GM23248 (cell line): ENCODE measurements around the gene NDE1. TPM values are rescaled to one million over a fixed set of nuclear protein-coding genes. Genes with fewer than 3 reads are reported as not detected.
"Not testable (repeated sequence)": the region's sequence is repeated elsewhere in the genome, so short reads cannot be mapped to it uniquely, and the experiment has no call there.

Experiments
- DNase-seq: peaks from one replicate; pipeline ENCODE4 v3.0.0-alpha.2; 2015
- H2AFZ ChIP-seq: fragments of 200-600 bp; sonication (generic); 2 replicates; pipeline ENCODE4 v1.6.1; 2016; ENCODE audit warnings: antibody characterized with exemption
- H3F3A ChIP-seq: fragments of 200-600 bp; sonication (generic); 2 replicates; pipeline ENCODE4 v1.6.1; 2016; ENCODE audit warnings: mild to moderate bottlenecking, antibody characterized with exemption, mixed run types; ENCODE audit not compliant: insufficient read depth
- H3K27ac ChIP-seq: fragments of 200-600 bp; sonication (generic); 2 replicates; pipeline ENCODE4 v1.5.1; 2016; ENCODE audit warnings: mild to moderate bottlenecking
- H3K27me3 ChIP-seq: fragments of 200-600 bp; sonication (generic); replicated peaks from 2 replicates; pipeline ENCODE4 v1.6.1; 2016; ENCODE audit warnings: mild to moderate bottlenecking; ENCODE audit not compliant: insufficient read depth
- H3K36me3 ChIP-seq: fragments of 200-600 bp; sonication (generic); 2 replicates; pipeline ENCODE4 v1.6.1; 2016; ENCODE audit warnings: low read depth, mild to moderate bottlenecking
- H3K4me1 ChIP-seq: fragments of 200-600 bp; sonication (generic); 2 replicates; pipeline ENCODE4 v1.6.1; 2016; ENCODE audit warnings: mild to moderate bottlenecking; ENCODE audit not compliant: insufficient read depth
- H3K4me2 ChIP-seq: fragments of 200-600 bp; sonication (generic); one replicate; pipeline ENCODE4 v1.6.1; 2016; ENCODE audit warnings: mild to moderate bottlenecking; ENCODE audit not compliant: unreplicated experiment
- H3K4me3 ChIP-seq: fragments of 200-600 bp; sonication (generic); 2 replicates; pipeline ENCODE4 v1.5.1; 2016; ENCODE audit warnings: mild to moderate bottlenecking
- H3K79me2 ChIP-seq: fragments of 200-600 bp; sonication (generic); 2 replicates; pipeline ENCODE4 v1.6.1; 2016; ENCODE audit warnings: mild to moderate bottlenecking; ENCODE audit not compliant: insufficient read depth
- H3K9ac ChIP-seq: fragments of 200-600 bp; sonication (generic); 2 replicates; pipeline ENCODE4 v1.6.1; 2016; ENCODE audit warnings: mild to moderate bottlenecking
- H3K9me2 ChIP-seq: fragments of 200-600 bp; sonication (generic); 2 replicates; pipeline ENCODE4 v1.6.1; 2016; ENCODE audit warnings: mixed run types, mild to moderate bottlenecking, moderate library complexity; ENCODE audit not compliant: insufficient read depth
- H3K9me3 ChIP-seq: fragments of 200-600 bp; sonication (generic); one replicate; pipeline ENCODE4 v1.6.1; 2017; ENCODE audit warnings: low read depth
- H4K20me1 ChIP-seq: fragments of 200-600 bp; sonication (generic); 2 replicates; pipeline ENCODE4 v1.6.0; 2016; ENCODE audit not compliant: insufficient read depth
- EZH2 ChIP-seq: fragments of 200-600 bp; sonication (generic); IDR thresholded peaks from 2 replicates; pipeline ENCODE4 v1.6.1; 2018; ENCODE audit warnings: antibody characterized with exemption, mild to moderate bottlenecking; ENCODE audit not compliant: insufficient read depth, poor library complexity, severe bottlenecking
- EZH2phosphoT487 ChIP-seq: fragments of 200-600 bp; sonication (generic); IDR thresholded peaks from 2 replicates; pipeline ENCODE4 v1.6.1; 2018; ENCODE audit warnings: antibody characterized with exemption, moderate library complexity, mild to moderate bottlenecking, low read depth; ENCODE audit not compliant: insufficient read depth
- WGBS, 2 experiments: methylation state at CpG; one replicate each; pipeline ENCODE4 v1.1.6; 2015 to 2017; ENCODE audit warnings: low lambda C conversion rate in 2 of 2, low coverage in 1 of 2; ENCODE audit errors: missing lambda C conversion rate in 2 of 2; 5-methylcytosine and 5-hydroxymethylcytosine counted together
- in situ Hi-C: fragments of 300-500 bp; cut with MboI; formaldehyde crosslinking; loops from 2 replicates; pipeline ENCODE4 v1.15.0; 2020
- polyA plus RNA-seq: library from polyadenylated mRNA; unstranded; fragments of >200 nt; fragmentation: Nextera tagmentation; extraction: Ambion mirVana; gene quantifications from 2 replicates; pipeline ENCODE4 v1.2.1, GENCODE V29; 2016
- total RNA-seq: library from RNA; depleted of rRNA; stranded (reverse); fragments of >200 nt; shearing (Covaris generic); gene quantifications from 2 replicates; pipeline ENCODE4 v1.2.3, GENCODE V29; 2014

Gene NDE1
- total and polyA plus RNA-seq, 2 experiments from 2014 or later, result 31.2 to 37.8 TPM

DNA sequence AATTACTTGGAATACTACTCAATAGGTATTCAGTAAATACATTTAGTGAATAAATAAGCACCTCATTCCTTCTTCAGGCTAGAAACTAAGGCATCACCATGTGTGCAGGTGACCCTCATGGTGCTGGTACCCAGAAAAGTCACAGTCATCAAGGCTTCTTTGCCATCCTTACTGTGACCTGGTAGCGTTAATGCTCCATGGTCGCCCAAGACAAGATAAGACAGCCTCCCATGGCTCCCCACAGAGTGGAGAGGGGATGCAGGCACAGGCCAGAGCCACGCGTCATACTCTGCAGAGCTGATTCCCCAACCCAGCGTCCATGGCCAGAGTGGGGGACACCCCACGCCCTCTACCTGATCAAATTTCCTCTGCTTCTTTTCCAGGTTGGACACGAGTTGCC, 73.8 kb downstream of the NDE1 start:
- Histone ChIP-seq H3K4me1 (no peaks in the 10 kb centered on the region), H3K9ac (no peak overlapping the region), H3F3A (no peaks in the 10 kb centered on the region), H3K9me3 (no peaks in the 10 kb centered on the region), H3K79me2 (no peaks in the 10 kb centered on the region), H3K4me2 (no peak overlapping the region), H3K36me3 (no peaks in the 10 kb centered on the region), H3K27me3 (no peaks in the 10 kb centered on the region), H2AFZ (no peak overlapping the region), H3K27ac (no peak overlapping the region), H3K9me2 (no peaks in the 10 kb centered on the region), H4K20me1 (no peaks in the 10 kb centered on the region), H3K4me3 (no peak overlapping the region)
- whole genome bisulfite sequencing, 2 experiments, result 90 to 91% methylated on average over 7 of the region's 7 CpGs
- DNase-seq, result no peak
- no peak for TF ChIP-seq EZH2
- TF ChIP-seq EZH2phosphoT487, result no peak
- in situ Hi-C loops, result no loop called here

DNA sequence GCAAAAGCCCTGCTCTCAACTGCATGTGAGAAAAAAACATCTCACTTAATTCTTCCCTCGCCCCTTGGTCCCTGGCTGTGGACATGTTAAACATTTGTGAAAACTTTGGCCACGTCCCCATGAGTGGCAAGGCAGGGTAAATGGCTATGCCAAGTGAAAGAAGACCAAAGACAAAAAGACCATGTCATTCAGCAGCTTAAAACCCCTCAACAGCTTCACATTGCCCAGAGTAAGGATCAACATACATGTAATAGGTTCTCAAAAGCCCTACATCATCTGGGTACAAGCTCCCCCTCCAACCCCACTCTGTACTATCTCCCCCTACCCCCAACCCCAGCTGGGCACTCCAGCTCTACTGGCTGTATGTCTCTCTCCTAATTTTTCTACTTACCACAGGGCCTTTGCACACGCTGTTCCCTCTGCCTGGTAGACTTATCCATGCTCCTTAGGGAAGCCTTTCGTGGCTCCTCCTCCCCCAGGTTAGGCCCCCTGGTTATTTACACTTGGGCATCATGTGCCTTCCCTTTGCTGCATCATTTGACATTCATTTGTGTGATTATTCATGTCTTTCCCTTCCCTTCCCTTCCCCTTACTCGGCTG, 75.7 kb downstream of the NDE1 start:
- H3K79me2 ChIP-seq, result no peaks in the 10 kb centered on the region
- no peak overlapping the region for H2AFZ ChIP-seq
- no peak overlapping the region for H3K9ac ChIP-seq
- H3F3A ChIP-seq, result no peaks in the 10 kb centered on the region
- H3K36me3 ChIP-seq, result no peaks in the 10 kb centered on the region
- H4K20me1 ChIP-seq, result no peaks in the 10 kb centered on the region
- H3K4me3 ChIP-seq, result no peak overlapping the region
- no peaks in the 10 kb centered on the region for H3K9me3 ChIP-seq
- DNase-seq, result no peak
- H3K4me2 ChIP-seq, result no peak overlapping the region
- WGBS, 2 experiments, result 95 to 98% methylated on average over 5 of the region's 5 CpGs
- no peaks in the 10 kb centered on the region for H3K4me1 ChIP-seq
- in situ Hi-C loops, result no loop called here
- H3K27me3 ChIP-seq, result no peaks in the 10 kb centered on the region
- H3K27ac ChIP-seq, result no peak overlapping the region
- TF ChIP-seq EZH2phosphoT487 (no peak), EZH2 (no peak)
- no peaks in the 10 kb centered on the region for H3K9me2 ChIP-seq

DNA sequence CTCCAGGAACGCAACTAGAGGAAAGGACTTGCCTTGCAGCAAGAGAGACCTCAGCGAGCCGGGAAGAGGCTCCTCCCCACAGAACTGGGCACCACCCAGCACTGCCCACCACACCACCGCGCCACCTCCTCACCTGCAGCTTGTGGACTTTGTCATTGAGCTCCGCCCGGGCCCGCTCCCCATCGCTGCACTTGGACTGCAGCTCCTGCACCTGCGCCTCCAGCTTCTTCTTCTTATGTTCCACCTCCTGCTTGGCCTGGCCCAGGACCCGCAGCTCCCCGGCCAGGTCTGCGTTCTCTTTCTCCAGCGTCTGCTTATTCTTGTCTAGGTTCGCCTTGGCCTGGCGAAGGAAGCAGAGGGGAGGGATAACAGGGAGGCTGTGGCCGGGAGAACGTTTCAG, 76.7 kb downstream of the NDE1 start:
- no peaks in the 10 kb centered on the region for H3K79me2 ChIP-seq
- H3K9me2 ChIP-seq, result no peaks in the 10 kb centered on the region
- H3K4me3 ChIP-seq, result no peak overlapping the region
- H3K9me3 ChIP-seq, result no peaks in the 10 kb centered on the region
- no peak overlapping the region for H3K9ac ChIP-seq
- no peaks in the 10 kb centered on the region for H3K27me3 ChIP-seq
- no peaks in the 10 kb centered on the region for H4K20me1 ChIP-seq
- in situ Hi-C loops, result no loop called here
- H3F3A ChIP-seq, result no peaks in the 10 kb centered on the region
- H3K4me1 ChIP-seq, result no peaks in the 10 kb centered on the region
- DNase-seq, result no peak
- H3K27ac ChIP-seq, result no peak overlapping the region
- 94 to 95% methylated on average over 16 to 18 of the region's 18 CpGs for WGBS, 2 experiments
- H3K4me2 ChIP-seq, result no peak overlapping the region
- H2AFZ ChIP-seq, result no peak overlapping the region
- H3K36me3 ChIP-seq, result no peaks in the 10 kb centered on the region
- TF ChIP-seq EZH2phosphoT487, result no peak
- TF ChIP-seq EZH2, result no peak

- H3K36me3 ChIP-seq, H3K9me3 ChIP-seq, in situ Hi-C loops: not testable (repeated sequence)
Observed at GRCh38 chr16:15727697-15728096, 77.7 kb downstream of the NDE1 start.

DNA sequence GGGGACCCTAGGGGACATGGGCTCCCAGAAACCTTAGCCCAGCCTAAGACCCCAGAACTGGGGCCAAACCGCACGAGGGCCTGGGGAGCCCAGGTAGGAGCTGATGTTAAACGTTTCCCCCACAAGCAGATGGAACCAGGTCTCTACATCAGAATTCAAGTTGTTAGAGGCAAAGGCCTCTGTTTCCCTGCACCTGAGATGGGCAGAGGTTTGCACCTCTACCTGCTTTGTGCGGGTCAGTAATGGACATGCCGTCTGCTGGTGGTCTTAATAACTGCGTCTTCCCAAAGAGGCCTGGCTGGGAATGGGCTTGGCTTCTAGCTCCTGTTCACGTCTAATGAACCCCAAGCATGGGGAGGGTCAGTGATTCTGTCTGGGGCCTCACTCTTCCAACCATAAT, 79.1 kb downstream of the NDE1 start:
- no peak overlapping the region for H3K9ac ChIP-seq

More at GRCh38 chr16:15727697-15728096, 77.7 kb downstream of the NDE1 start:
- H3K9ac ChIP-seq, H3K4me3 ChIP-seq, H3K4me2 ChIP-seq, DNase-seq, H3K9me2 ChIP-seq, H3K4me1 ChIP-seq, H3K27ac ChIP-seq, H2AFZ ChIP-seq, H3K79me2 ChIP-seq, H4K20me1 ChIP-seq, H3F3A ChIP-seq, H3K27me3 ChIP-seq: not testable (repeated sequence)
- 95 to 97% methylated on average over 5 of the region's 5 CpGs for WGBS, 2 experiments

More for the DNA sequence above, 79.1 kb downstream of the NDE1 start:
- in situ Hi-C loops, result no loop called here
- Histone ChIP-seq H3K36me3 (no peaks in the 10 kb centered on the region), H4K20me1 (no peaks in the 10 kb centered on the region), H3K79me2 (no peaks in the 10 kb centered on the region), H3K27me3 (no peaks in the 10 kb centered on the region), H3K9me2 (no peaks in the 10 kb centered on the region), H3K4me1 (peaks cover 7% of the 10 kb centered on the region), H3F3A (no peaks in the 10 kb centered on the region), H3K4me3 (no peak overlapping the region), H2AFZ (no peak overlapping the region), H3K4me2 (no peak overlapping the region), H3K9me3 (no peaks in the 10 kb centered on the region), H3K27ac (no peak overlapping the region)
- 96 to 98% methylated on average over 7 of the region's 7 CpGs for WGBS, 2 experiments
- DNase-seq, result no peak
- TF ChIP-seq EZH2, result no peak
- no peak for TF ChIP-seq EZH2phosphoT487
